HG02588 (cell line): ENCODE results near the gene DLG3.
"Not testable (repeated sequence)": the region's sequence is repeated elsewhere in the genome, so short reads cannot be mapped to it uniquely, and the experiment has no call there.

Source experiments
- ATAC-seq: cut with Tn5 transposase; IDR thresholded peaks from one replicate; pipeline ENCODE4 v1.9.1; 2021; ENCODE audit warnings: mild to moderate bottlenecking, moderate library complexity; ENCODE audit not compliant: unreplicated experiment

The DLG3 gene

DNA sequence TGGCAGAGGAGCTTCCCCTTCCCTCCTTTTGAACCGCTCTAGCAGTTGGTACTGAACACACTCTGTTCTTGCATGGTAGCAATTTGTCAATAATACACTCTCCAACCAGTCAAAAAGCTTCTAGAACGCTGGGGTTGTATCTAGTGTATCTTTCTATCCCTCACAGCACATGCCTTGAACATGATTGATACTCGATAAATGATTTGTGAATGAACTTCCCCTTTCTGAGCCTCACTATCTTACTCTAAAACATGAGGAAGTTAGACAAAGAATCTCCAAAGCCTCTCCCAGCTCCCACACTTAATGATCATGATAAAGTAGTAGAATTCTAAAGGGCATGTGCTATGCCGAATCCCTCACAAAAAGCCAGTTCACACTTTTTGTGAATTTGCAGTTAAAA, 64.4 kb downstream of the DLG3 start:
- no peak for ATAC-seq

DNA sequence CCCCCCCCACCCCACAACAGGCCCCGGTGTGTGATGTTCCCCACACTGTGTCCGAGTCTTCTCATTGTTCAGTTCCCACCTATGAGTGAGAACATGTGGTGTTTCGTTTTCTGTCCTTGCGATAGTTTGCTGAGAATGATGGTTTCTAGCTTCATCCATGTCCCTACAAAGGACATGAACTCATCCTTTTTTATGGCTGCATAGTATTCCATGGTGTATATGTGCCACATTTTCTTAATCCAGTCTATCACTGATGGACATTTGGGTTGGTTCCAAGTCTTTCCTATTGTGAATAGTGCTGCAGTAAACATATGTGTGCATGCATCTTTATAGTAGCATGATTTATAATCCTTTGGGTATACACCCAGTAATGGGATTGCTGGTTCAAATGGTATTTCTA, 70.6 kb downstream of the DLG3 start:
- ATAC-seq = not testable (repeated sequence)

DNA sequence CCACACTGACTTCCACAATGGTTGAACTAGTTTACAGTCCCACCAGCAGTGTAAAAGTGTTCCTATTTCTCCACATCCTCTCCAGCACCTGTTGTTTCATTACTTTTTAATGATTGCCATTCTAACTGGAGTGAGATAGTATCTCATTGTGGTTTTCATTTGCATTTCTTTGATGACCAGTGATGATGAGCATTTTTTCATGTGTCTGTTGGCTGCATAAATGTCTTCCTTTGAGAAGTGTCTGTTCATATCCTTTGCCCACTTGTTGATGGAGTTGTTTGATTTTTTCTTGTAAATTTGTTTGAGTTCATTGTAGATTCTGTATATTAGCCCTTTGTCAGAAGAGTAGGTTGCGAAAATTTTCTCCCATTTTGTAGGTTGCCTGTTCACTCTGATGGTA, 71.1 kb downstream of the DLG3 start:
- not testable (repeated sequence) for ATAC-seq

DNA sequence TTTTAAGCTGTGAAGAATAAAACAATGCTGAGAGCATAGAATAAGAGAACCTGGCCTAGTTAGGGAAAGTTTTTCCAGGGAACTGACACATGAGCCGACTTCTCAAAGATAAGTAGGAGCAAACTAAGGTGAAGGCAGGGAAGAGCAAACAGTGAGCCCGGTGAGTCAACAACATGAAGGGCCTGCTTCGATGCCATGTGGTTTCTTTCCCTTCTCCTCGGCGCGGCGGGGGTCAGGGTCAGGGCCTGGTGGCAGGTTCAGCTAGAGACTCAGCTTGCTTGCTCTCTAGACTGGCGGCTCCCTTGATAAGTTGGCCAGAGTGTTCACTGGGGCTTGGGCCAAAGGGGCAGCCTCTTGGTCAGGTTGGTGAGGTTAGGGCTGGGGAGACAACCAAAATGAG, 81.1 kb downstream of the DLG3 start:
- ATAC-seq = no peak

DNA sequence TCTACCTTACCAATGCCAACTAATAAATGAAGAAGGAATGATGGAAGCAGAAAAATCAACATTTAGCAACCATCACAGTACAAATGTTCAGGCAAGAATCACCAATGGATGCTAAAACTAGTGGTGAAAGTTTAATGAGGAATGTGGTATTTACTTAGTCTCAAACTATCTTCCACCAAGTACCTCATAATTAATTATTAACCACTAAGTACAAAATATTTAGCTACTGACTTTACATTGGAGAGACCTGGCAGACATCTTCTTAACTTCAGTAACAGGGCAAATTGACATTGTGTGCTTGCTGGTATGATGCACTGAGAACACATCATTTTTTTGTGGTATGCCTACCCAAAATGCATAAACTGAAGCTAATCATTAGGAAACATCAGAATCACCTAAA, 82.4 kb downstream of the DLG3 start:
- ATAC-seq = no peak

DNA sequence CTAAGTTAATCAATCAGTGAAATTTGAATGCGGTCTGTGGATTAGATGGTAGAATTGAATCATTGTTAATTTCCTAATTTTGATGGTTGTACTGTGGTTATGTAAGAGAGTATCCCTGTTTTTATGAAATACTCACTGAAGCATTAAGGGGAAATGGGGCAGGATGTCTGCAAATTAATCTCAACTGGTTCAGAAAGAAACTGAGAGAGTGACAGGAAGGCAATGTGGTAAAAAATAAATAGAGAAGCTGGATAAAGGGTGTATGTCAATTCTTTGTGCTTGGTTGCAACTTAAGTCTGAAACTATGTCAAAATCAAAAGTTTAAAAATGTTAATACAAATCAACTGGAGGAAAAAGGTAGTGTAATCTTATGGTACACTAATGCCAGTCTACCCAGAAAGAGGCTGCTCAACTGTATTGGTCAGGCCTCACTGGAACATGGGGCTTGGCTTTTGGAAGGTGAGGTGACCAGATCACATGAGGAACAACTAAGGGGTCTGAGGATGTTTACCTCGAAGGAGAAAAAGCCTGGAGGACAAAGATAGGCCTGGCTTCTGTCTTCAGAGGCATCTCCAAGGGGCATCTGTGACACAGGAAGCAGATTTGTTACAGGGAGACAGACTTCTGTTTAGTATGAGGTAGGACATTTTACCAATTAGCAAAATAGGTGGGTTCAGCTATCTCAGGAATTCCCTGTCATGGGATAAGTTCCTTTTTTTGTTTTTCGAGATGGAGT, 83.1 kb downstream of the DLG3 start:
- no peak for ATAC-seq

DNA sequence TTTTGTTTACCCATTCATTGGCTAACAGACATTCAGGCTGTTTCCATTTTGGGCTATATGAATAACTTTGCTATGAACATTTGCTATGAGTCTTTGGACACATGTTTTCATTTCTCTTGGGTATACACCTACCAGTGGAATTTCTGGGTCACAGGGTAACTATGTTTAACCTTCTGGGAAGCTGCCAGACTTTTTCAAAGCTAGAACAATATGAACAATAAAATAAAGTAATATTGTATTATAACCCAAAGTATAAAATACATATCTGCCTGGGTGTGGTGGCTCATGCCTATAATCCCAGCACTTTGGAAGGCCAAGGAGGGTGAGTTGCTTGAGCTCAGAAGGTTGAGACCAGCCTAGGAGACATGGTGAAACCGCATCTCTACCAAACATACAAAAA, 90.6 kb downstream of the DLG3 start:
- ATAC-seq = no peak

DNA sequence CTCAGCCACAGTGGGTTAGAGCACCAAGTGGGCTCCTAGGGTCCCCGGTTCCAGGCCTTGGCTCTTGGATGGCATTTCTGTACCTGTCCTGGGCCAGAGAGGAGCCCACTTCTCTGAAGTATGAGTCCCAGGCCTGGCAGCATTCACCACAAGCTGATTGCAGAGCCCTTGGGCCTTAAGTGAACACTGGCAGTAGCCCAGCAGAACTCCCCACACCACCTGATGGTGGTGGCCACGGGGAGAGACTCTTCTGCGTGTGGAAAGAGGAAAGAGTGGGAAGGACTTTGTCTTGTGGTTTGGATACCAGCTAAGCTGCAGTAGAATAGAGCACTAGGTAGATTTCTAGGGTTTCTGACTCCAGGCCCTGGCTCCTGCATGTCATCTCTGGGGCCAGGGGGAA, 104.8 kb downstream of the DLG3 start:
- ATAC-seq = no peak

DNA sequence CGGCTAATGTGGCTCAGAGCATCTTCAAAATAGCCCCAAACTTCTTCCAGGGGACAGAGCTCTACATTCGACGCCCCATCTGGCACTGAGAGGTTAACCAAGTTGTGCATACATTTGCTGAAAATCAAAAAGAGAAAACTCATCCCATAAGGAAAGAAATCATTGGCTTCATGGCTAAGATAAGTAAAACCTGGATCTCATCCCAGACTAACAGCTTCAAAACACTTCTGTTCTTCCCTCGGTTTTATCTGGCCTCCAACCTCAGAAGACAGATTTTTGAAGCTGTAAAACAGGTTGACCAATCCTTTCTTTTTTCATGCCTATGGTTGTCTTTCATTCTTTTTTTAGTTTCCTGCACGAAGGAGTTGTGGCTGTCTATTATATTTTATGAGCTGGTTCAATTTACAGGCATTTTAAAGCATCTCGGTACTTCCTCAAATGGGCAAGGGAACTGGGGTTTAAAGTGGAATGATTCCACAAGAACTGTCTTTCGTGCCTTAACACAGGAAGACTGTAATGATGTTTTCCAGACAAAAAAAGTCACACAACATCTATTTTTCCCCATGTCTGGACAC, 107.6 kb downstream of the DLG3 start:
- ATAC-seq = no peak

DNA sequence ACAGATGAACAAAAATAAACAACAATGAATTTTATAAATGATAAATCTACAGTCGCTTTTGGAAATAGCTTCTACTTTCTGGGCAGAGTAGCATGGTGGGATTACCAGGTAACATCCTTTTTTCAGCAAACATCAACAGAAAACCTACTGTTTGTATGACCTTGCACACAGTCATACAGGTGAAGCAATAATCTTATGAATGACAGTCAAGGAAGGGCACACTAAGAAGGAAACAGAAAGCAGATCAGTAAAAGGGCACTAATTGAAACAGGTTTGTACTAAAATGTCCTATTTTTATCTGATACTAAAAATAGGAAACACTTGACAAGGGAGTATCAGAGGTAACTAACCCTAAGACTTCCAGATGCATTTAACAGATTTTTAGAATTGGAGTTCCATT, 108.9 kb downstream of the DLG3 start:
- ATAC-seq = no peak

DNA sequence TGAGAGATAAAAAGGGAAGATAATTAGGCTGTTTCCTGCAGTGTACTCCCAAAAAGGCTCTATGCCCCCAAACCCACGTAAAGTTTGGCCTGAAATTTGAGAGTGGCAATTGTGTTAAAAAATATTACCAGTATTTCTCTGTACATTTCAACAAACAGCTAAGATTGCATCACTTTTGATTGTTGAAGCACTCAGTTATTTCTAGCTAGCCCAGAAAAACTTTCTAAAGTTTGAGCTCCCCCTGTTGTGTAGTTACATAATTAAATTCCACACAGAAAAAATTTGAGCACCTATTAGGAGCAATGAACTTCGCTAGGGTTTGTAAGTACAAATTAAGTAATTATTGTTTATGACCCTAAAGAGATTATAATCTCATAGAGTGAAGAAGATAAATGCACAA, 109.4 kb downstream of the DLG3 start:
- no peak for ATAC-seq

DNA sequence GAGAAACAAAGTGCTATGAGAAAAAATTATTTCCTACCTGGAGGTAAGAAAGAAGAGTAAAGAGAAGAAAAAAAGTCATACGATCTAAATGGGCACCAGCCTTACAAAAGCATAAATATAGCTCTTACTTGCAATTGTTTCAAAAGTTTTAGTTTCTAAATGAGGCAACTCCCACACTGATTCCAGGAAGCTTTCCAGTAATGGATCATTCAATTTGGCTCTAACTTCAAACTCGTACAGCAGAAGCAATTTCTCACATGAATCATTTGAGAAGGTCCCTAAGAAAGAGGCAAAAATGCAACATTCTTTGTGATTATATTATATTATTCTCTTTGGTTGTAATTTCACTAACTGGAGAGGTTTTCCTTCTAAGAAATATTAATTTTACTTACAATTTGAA, 109.9 kb downstream of the DLG3 start:
- ATAC-seq = no peak

DNA sequence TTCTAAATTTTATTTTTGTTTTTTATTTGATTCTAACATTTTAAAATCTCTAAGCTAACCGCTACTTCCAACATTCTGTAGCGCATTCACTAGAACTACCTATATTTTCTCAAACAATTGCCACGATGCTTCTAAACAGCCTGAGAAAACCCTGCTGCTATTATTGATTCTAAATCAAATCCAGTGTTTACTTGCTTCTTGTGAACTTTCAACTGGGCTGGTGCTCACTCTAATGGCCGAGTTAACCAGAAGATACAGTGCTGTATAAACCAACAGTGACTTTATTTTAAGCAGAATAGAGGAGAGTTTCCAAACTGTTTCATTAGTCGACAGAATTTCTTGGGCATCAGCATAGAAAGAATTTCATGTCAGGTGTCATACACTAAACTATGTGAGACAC, 110.3 kb downstream of the DLG3 start:
- no peak for ATAC-seq
